Spleen (tissue), 11 donors: ENCODE results near the gene PLCB2. TPM values are rescaled to one million over a fixed set of nuclear protein-coding genes. Genes with fewer than 3 reads are reported as not detected.

Source experiments
- DNase-seq: peaks from one replicate; pipeline ENCODE4 v3.0.0-alpha.2; 2020
- H3K27ac ChIP-seq, 8 donors: fragments of 200-600 bp; sonication (generic) in 7 of 8; 1 replicate in 4 of 8; 2 replicates in 4 of 8; pipeline versions ENCODE4 v1.5.0 to v1.8.0; 2016 to 2021; ENCODE audit warnings: inconsistent platforms in 4 of 8, mild to moderate bottlenecking in 4 of 8, moderate library complexity in 1 of 8
- H3K27me3 ChIP-seq, 7 donors: fragments of 200-600 bp; sonication (generic) in 6 of 7; replicated peaks in 1 of 7; 1 replicate in 4 of 7; 2 replicates in 3 of 7; pipeline versions ENCODE4 v1.5.0 to v1.8.0; 2016 to 2021; ENCODE audit warnings: inconsistent platforms in 3 of 7, mild to moderate bottlenecking in 1 of 7
- H3K36me3 ChIP-seq, 6 donors: fragments of 200-600 bp; sonication (generic) in 5 of 6; 1 replicate in 4 of 6; 2 replicates in 2 of 6; pipeline versions ENCODE4 v1.5.0 to v1.8.0; 2016 to 2021; ENCODE audit warnings: inconsistent platforms in 2 of 6
- H3K4me1 ChIP-seq, 6 donors: fragments of 200-600 bp; sonication (generic) in 5 of 6; 1 replicate in 3 of 6; 2 replicates in 3 of 6; pipeline versions ENCODE4 v1.5.0 to v1.8.0; 2016 to 2021; ENCODE audit warnings: inconsistent platforms in 3 of 6
- H3K4me3 ChIP-seq, 8 donors: fragments of 200-600 bp; sonication (generic) in 7 of 8; 1 replicate in 4 of 8; 2 replicates in 4 of 8; pipeline versions ENCODE4 v1.5.0 to v1.8.0; 2016 to 2021; ENCODE audit warnings: inconsistent platforms in 4 of 8, mild to moderate bottlenecking in 4 of 8, moderate library complexity in 2 of 8
- H3K9me3 ChIP-seq, 8 donors: fragments of 200-600 bp; sonication (generic) in 7 of 8; 1 replicate in 4 of 8; 2 replicates in 4 of 8; pipeline versions ENCODE4 v1.5.0 to v1.8.0; 2016 to 2021; ENCODE audit warnings: inconsistent platforms in 4 of 8
- CTCF ChIP-seq, 11 experiments: fragments of 200-600 bp in 7 of 11; fragments of 450-650 bp in 4 of 11; sonication (generic) in 4 of 11; IDR thresholded peaks in 8 of 11; conservative IDR thresholded peaks in 3 of 11; 1 replicate in 7 of 11; 2 replicates in 4 of 11; pipeline versions ENCODE4 v1.4.0 to v1.8.0; 2016 to 2021; ENCODE audit warnings: antibody characterized with exemption in 11 of 11, inconsistent platforms in 4 of 11, mild to moderate bottlenecking in 1 of 11
- POLR2A ChIP-seq, 3 donors: fragments of 450-650 bp; IDR thresholded peaks; one replicate each; pipeline ENCODE4 v1.5.1; 2017; ENCODE audit warnings: antibody characterized with exemption in 3 of 3, mild to moderate bottlenecking in 1 of 3
- POLR2AphosphoS5 ChIP-seq, 3 donors: sonication (generic); formaldehyde crosslinking; IDR thresholded peaks; one replicate each; pipeline ENCODE4 v1.5.1; 2017; ENCODE audit warnings: antibody characterized with exemption in 3 of 3
- WGBS, 5 donors: extraction: QIAGEN DNeasy Blood & Tissue Kit in 3 of 5; methylation state at CpG; one replicate each; pipeline versions ENCODE4 v1.1.5 to v1.1.7; 2013 to 2018; 5-methylcytosine and 5-hydroxymethylcytosine counted together
- intact Hi-C: fragments of 100-400 bp; cut with DNase I; formaldehyde crosslinking; loops from one replicate; pipeline ENCODE4 v1.15.0; 2023; ENCODE audit warnings: low total_unique reads
- polyA plus RNA-seq, 3 donors: library from polyadenylated mRNA; stranded (reverse); fragments of 200-250 nt; gene quantifications; one replicate each; pipeline ENCODE4 v1.2.1, GENCODE V29; 2013
- total RNA-seq, 7 donors: library from RNA; depleted of rRNA in 3 of 7; stranded (reverse); fragments of >200 nt in 3 of 7; fragmentation: NEBNext Ultra II Directional in 4 of 7; extraction: Animal tissue kit (Norgen Biotek cat#: 25700) in 4 of 7; gene quantifications; one replicate each; pipeline versions ENCODE4 v1.1.0 to v1.2.1, GENCODE V29; 2016 to 2021
- donor health status: healthy with polysubstance abuse.
- donor health status: DM: no; HTN: no; CAD: no; lungs with moderate emphysema.
- donor health status: DM: no; HTN: no; CAD: no.
- donor health status: Bipolar disorder and iron deficiency.
- donor health status: healthy.
- donor health status: DM: no; HTN: no; CAD: no.
- donor health status: DM: yes; HTN: yes; CAD: no.

PLCB2 gene
- total and polyA plus RNA-seq, 10 donors, result 63.8 to 247 (median 187) TPM

GRCh38 chr15:40306371-40306770 is 1.4 kb downstream of the PLCB2 start:
- 42 to 57% (median 51%) methylated on average over 3 to 5 of the region's 5 CpGs for WGBS, 5 donors
- peak overlapping the region in 7 of 8 donors; percentile 91 to 98 (median 94) for H3K27ac ChIP-seq
- no peaks in the 10 kb centered on the region for H3K27me3 ChIP-seq
- peaks cover 0 to 37% (median 23%) of the 10 kb centered on the region in 6 donors for H3K36me3 ChIP-seq
- TF ChIP-seq CTCF (IDR thresholded peaks at IDR 0.05 in 8 of 11, conservative IDR thresholded peaks at IDR 0.05 in 3 of 11) (no peak), POLR2AphosphoS5 (IDR thresholded peaks at IDR 0.05) (peak in 2 of 3 donors; percentile 6 to 23), POLR2A (IDR thresholded peaks at IDR 0.05) (no peak)
- intact Hi-C loops, result no loop called here
- DNase-seq, result peak; percentile 78
- peaks cover 0 to under 1% (median 0%) of the 10 kb centered on the region in 8 donors for H3K9me3 ChIP-seq
- H3K4me1 ChIP-seq, result peaks cover 8 to 91% (median 47%) of the 10 kb centered on the region in 6 donors
- H3K4me3 ChIP-seq, result peak overlapping the region; percentile 37 to 81 (median 54)

- DNase-seq, result peak; percentile 57
- WGBS, 5 donors, result 85 to 97% (median 93%) methylated on average over 4 of the region's 4 CpGs
- no peaks in the 10 kb centered on the region for H3K27me3 ChIP-seq
- intact Hi-C loops, result no loop called here
- peaks cover 0 to 48% (median 33%) of the 10 kb centered on the region in 6 donors for H3K36me3 ChIP-seq
- H3K4me3 ChIP-seq, result peak overlapping the region in 1 of 8 donors; percentile 81
- no peak for TF ChIP-seq POLR2AphosphoS5 (IDR thresholded peaks at IDR 0.05)
- no peak for TF ChIP-seq CTCF (IDR thresholded peaks at IDR 0.05 in 8 of 11, conservative IDR thresholded peaks at IDR 0.05 in 3 of 11)
- no peak for TF ChIP-seq POLR2A (IDR thresholded peaks at IDR 0.05)
- H3K4me1 ChIP-seq, result peaks cover 8 to 92% (median 48%) of the 10 kb centered on the region in 6 donors
- H3K9me3 ChIP-seq, result peaks cover 0 to 11% (median 6%) of the 10 kb centered on the region in 8 donors
- H3K27ac ChIP-seq, result no peak overlapping the region
Measured at GRCh38 chr15:40305281-40305680, 2.5 kb downstream of the PLCB2 start.

- peaks cover 0 to 23% (median 14%) of the 10 kb centered on the region in 8 donors for H3K9me3 ChIP-seq
- intact Hi-C loops, result no loop called here
- WGBS, 5 donors, result 73 to 96% (median 93%) methylated on average over 2 of the region's 2 CpGs
Measured at GRCh38 chr15:40303576-40303975, 4.2 kb downstream of the PLCB2 start.

More at GRCh38 chr15:40303576-40303975, 4.2 kb downstream of the PLCB2 start:
- Histone ChIP-seq H3K4me3 (no peak overlapping the region), H3K36me3 (peaks cover 3 to 65% (median 38%) of the 10 kb centered on the region in 6 donors), H3K4me1 (peaks cover 0 to 75% (median 31%) of the 10 kb centered on the region in 6 donors), H3K27ac (no peak overlapping the region), H3K27me3 (no peaks in the 10 kb centered on the region)
- peak; percentile 47 for DNase-seq
- TF ChIP-seq POLR2AphosphoS5 (IDR thresholded peaks at IDR 0.05), result no peak
- no peak for TF ChIP-seq CTCF (IDR thresholded peaks at IDR 0.05 in 8 of 11, conservative IDR thresholded peaks at IDR 0.05 in 3 of 11)
- TF ChIP-seq POLR2A (IDR thresholded peaks at IDR 0.05), result no peak
